AG04449 (cell line): ENCODE measurements around the gene MAZ.

ENCODE experiments used
- CTCF ChIA-PET: fragments of 350-600 bp; formaldehyde crosslinking; extraction: SDS; loops from one replicate; lab custom pipeline; 2021; ENCODE audit warnings: antibody characterized with exemption; lab: Yijun Ruan, JAX
- POLR2A ChIA-PET: fragments of 400-600, 350-600 bp; formaldehyde crosslinking; extraction: SDS; loops from one replicate; lab custom pipeline; 2020; ENCODE audit warnings: antibody characterized with exemption, inconsistent platforms; lab: Yijun Ruan, JAX
- DNase-seq: peaks from one replicate; pipeline ENCODE4 v3.0.0-alpha.2; 2010; ENCODE audit warnings: low read depth, low spot score
- H3K4me3 ChIP-seq: 2 replicates; pipeline ENCODE4 v1.5.1; 2011; ENCODE audit warnings: low read depth, mild to moderate bottlenecking, control low read depth, low read length
- TF ChIP-seq, protein P1 (sequence below): IDR thresholded peaks from one replicate; pipeline ENCODE4 v1.5.1; 2011; ENCODE audit warnings: mild to moderate bottlenecking, moderate library complexity, low read length, control low read depth, inconsistent platforms; ENCODE audit not compliant: insufficient read depth; ENCODE audit errors: missing control alignments

The MAZ gene

DNA sequence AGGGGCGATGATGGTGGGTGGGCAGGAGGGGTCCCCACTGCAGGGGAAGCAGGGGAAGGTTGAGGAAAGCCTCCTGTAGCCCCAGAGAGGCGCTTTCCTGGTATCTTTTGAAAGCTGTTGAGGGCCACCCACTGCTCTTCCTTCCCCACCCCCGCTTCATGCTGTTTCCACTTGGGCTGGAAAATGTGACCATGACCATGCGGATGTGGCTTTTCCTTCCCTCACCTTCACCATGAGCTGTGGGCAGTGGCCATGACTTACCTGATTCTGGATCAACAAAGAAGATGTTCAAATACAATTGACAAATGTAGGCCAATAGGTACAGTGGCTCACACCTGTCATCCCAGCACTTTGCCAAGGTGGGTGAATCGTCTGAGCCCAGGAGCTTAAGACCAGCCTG is 27.8 kb downstream of the MAZ start:
- no peak overlapping the region for H3K4me3 ChIP-seq
- DNase-seq, result no peak
- ChIA-PET CTCF (interaction anchor here (1.4 to 5.4 kb wide), 3 partner anchors 11 to 50 kb away, joined by 3 to 37 read pairs (median 5); no protein-coding TSS in a partner anchor), POLR2A (no interaction called here)
- TF ChIP-seq, protein P1, sequence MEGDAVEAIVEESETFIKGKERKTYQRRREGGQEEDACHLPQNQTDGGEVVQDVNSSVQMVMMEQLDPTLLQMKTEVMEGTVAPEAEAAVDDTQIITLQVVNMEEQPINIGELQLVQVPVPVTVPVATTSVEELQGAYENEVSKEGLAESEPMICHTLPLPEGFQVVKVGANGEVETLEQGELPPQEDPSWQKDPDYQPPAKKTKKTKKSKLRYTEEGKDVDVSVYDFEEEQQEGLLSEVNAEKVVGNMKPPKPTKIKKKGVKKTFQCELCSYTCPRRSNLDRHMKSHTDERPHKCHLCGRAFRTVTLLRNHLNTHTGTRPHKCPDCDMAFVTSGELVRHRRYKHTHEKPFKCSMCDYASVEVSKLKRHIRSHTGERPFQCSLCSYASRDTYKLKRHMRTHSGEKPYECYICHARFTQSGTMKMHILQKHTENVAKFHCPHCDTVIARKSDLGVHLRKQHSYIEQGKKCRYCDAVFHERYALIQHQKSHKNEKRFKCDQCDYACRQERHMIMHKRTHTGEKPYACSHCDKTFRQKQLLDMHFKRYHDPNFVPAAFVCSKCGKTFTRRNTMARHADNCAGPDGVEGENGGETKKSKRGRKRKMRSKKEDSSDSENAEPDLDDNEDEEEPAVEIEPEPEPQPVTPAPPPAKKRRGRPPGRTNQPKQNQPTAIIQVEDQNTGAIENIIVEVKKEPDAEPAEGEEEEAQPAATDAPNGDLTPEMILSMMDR, result no peak

DNA sequence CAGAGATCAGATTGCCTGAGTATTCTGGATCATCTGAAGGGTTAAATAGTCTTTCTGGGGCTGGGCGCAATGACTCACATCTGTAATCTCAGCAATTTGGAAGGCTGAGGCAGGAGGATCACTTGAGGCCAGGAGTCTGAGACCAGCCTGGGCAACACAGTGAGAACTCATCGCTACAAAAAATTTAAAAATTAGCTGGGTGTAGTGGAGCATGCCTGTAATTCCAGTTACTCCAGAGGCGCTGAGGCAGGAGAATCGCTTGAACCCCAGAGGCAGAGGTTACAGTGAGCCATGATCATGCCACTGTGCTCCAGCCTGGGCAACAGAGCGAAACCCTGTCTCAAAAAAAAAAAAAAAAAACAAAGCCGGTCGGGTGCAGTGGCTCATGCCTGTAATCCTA is 29.6 kb downstream of the MAZ start:
- DNase-seq, result no peak
- TF ChIP-seq, protein P1, result no peak
- CTCF ChIA-PET, result interaction anchor here (5.4 kb wide), 1 partner anchor 12 kb away, joined by 37 read pairs; no protein-coding TSS in a partner anchor
- no peak overlapping the region for H3K4me3 ChIP-seq
- POLR2A ChIA-PET, result interaction anchor here (0.7 kb wide), 2 partner anchors 13 to 63 kb away, joined by 3 read pairs; partner anchors contain the start of gene SEZ6L2

DNA sequence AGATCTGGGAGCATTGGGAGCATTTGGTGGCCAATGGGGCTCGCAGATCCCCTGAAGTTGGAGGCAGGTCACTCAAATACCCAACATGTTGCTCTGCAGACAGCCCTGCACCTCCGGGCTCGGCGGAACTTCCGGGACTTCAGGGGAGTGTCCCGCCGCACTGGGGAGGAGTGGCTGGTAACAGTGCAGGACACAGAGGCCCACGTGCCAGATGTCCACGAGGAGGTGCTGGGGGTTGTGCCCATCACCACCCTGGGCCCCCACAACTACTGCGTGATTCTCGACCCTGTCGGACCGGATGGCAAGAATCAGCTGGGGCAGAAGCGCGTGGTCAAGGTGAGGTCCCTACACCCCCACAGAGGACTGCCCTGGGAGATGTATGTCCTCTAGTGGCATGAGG is 30.3 kb downstream of the MAZ start:
- H3K4me3 ChIP-seq, result no peak overlapping the region
- POLR2A ChIA-PET, result no interaction called here
- CTCF ChIA-PET, result interaction anchor here (5.4 kb wide), 1 partner anchor 11 kb away, joined by 37 read pairs; no protein-coding TSS in a partner anchor
- TF ChIP-seq, protein P1, result no peak
- no peak for DNase-seq

DNA sequence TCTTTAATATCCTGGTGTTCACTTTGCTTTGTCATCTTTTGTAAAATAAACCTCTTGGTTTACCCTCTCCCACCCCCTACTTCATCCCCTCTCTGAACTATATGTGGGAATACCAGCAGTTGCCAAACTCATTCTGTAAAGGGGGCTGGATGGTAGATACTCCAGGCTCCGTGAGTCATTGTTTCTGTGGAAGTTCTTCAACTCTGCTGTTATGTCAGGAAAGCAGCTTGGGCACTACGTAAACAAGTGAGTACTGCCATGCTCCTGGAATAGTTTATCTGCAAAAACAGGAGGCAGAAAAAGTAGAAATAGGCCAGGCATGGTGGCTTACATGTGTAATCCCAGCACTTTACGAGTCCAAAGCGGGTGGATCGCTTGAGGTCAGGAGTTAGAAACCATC is 31.5 kb downstream of the MAZ start:
- TF ChIP-seq, protein P1, result no peak
- H3K4me3 ChIP-seq, result no peak overlapping the region
- POLR2A ChIA-PET, result interaction anchor here (0.6 kb wide), 1 partner anchor 95 kb away, joined by 3 read pairs; no protein-coding TSS in a partner anchor

DNA sequence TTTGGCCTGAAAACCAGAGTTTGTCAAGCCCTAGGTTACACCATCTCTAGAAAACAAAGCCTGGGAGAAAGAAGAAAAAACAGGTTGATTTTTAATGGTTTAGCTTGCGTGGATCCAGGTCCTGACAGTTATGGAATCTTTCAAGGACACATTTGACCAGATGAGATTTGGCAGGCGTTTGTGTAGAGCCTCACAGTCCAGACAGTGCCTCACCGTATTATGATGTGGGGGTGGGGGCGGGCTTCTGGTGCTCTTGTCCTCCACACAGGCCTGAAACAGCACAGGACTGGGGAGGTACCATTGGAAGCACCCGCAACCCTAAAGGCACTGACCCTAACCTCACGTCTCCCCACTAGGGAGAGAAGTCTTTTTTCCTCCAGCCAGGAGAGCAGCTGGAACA is 33.5 kb downstream of the MAZ start:
- CTCF ChIA-PET, result interaction anchor here (3.9 kb wide), 1 partner anchor 8 kb away, joined by 26 read pairs; no protein-coding TSS in a partner anchor
- POLR2A ChIA-PET, result no interaction called here

More for the DNA sequence above, 31.5 kb downstream of the MAZ start:
- CTCF ChIA-PET, result interaction anchor here (1.4 to 3.9 kb wide), 3 partner anchors 8 to 11 kb away, joined by 4 to 26 read pairs (median 5); no protein-coding TSS in a partner anchor
- DNase-seq, result no peak

DNA sequence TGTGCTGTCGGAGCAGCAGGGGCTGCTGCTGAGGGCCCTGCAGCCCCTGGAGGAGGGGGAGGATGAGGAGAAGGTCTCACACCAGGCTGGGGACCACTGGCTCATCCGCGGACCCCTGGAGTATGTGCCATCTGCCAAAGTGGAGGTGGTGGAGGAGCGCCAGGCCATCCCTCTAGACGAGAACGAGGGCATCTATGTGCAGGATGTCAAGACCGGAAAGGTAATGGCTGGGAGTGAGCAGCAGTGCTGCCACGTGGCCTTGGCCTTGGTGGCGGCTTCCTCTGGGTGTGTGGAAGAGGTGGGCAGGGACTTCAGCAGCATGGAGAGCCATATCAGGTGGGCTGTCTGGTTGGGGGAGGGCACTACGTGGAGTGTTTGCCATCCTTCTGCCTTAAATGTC is 33.9 kb downstream of the MAZ start:
- H3K4me3 ChIP-seq, result no peak overlapping the region
- ChIA-PET POLR2A (no interaction called here), CTCF (interaction anchor here (3.9 kb wide), 1 partner anchor 8 kb away, joined by 26 read pairs; no protein-coding TSS in a partner anchor)
- TF ChIP-seq, protein P1, result no peak
- DNase-seq, result no peak

More for the DNA sequence above, 33.5 kb downstream of the MAZ start:
- no peak overlapping the region for H3K4me3 ChIP-seq
- TF ChIP-seq, protein P1, result no peak
- no peak for DNase-seq
